Measurements from ENCODE around the gene TROAP. TPM values are rescaled to one million over a fixed set of nuclear protein-coding genes. Genes with fewer than 3 reads are reported as not detected.

TROAP gene
- polyA plus RNA-seq, 3 donors = 0.05 TPM; not detected in 2

DNA sequence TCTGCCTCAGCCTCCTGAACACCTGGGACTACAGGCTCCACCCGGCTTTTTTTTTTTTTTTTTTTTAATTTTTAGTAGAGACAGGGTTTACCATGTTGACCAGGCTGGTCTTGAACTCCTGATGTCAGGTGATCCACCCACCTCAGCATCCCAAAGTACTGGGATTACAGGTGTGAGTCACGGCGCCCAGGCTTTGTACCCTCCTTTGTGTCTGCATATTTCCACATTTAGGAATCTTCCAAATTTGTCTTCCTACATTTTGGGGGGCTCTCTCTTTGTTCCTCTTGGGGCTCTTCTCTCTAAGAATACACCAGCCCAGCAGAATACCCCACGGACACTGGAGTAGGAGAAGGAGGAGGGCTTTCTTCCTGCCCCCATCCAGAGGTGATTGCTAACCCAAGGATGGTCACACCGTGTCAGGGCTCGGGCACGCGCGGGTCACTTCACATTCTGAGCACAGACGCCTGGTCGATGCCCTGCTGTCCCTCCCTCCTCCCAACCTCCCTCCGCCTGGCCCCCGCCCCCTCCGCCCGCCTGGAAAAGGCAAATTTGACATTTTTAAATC is 21.5 kb downstream of the TROAP start:
- H3K27me3 ChIP-seq (ENCODE audit: control insufficient read depth in 2 of 2, insufficient read depth in 2 of 2, low read length in 2 of 2) = peaks cover 78 to 99% of the 10 kb centered on the region in 2 donors
- intact Hi-C loops (cut with micrococcal nuclease) = loop anchor here in 1 of 2 donors (10.0 kb wide), 1 partner anchor 280 kb away; the partner anchor contains the start of genes KMT2D and RHEBL1
- H3K9me3 ChIP-seq (replicated peaks in 1 of 2; ENCODE audit: control insufficient read depth in 1 of 2, insufficient read depth in 1 of 2, low read length in 2 of 2) = peaks cover 2 to 45% of the 10 kb centered on the region in 2 donors
- H3K4me2 ChIP-seq (replicated peaks; ENCODE audit: extremely low read depth, low read length, poor library complexity, severe bottlenecking) = no peak overlapping the region
- H3K4me3 ChIP-seq (replicated peaks in 1 of 3; ENCODE audit: low read depth in 2 of 3, low read length in 3 of 3) = no peak overlapping the region
- no peak overlapping the region for H3K9ac ChIP-seq (ENCODE audit: insufficient read depth, low read length, poor library complexity, severe bottlenecking)
- no peaks in the 10 kb centered on the region for H3K79me2 ChIP-seq (ENCODE audit: insufficient read depth, low read length)
- H3K36me3 ChIP-seq (replicated peaks in 1 of 2; ENCODE audit: control insufficient read depth in 1 of 2, insufficient read depth in 2 of 2, low read length in 2 of 2) = no peaks in the 10 kb centered on the region
- no peak overlapping the region for H3K27ac Mint-ChIP-seq
- peaks cover 0 to 29% (median 11%) of the 10 kb centered on the region in 7 donors for H3K9me3 Mint-ChIP-seq
- H3K27ac ChIP-seq (ENCODE audit: low read depth in 1 of 2, low read length in 2 of 2) = no peak overlapping the region
- H3K4me1 Mint-ChIP-seq = peaks cover 42% of the 10 kb centered on the region
- H2AFZ ChIP-seq (ENCODE audit: insufficient read depth, low read depth, low read length, poor library complexity, severe bottlenecking) = no peak overlapping the region
- peaks cover 6 to 10% of the 10 kb centered on the region in 2 donors for H3K36me3 Mint-ChIP-seq
- peaks cover 44 to 52% of the 10 kb centered on the region in 2 donors for H3K4me1 ChIP-seq (ENCODE audit: control insufficient read depth in 1 of 2, insufficient read depth in 2 of 2, low read length in 2 of 2)
- DNase-seq = no peak
- H4K20me1 ChIP-seq (ENCODE audit: insufficient read depth, low read length) = no peaks in the 10 kb centered on the region
- TF ChIP-seq, protein P1, sequence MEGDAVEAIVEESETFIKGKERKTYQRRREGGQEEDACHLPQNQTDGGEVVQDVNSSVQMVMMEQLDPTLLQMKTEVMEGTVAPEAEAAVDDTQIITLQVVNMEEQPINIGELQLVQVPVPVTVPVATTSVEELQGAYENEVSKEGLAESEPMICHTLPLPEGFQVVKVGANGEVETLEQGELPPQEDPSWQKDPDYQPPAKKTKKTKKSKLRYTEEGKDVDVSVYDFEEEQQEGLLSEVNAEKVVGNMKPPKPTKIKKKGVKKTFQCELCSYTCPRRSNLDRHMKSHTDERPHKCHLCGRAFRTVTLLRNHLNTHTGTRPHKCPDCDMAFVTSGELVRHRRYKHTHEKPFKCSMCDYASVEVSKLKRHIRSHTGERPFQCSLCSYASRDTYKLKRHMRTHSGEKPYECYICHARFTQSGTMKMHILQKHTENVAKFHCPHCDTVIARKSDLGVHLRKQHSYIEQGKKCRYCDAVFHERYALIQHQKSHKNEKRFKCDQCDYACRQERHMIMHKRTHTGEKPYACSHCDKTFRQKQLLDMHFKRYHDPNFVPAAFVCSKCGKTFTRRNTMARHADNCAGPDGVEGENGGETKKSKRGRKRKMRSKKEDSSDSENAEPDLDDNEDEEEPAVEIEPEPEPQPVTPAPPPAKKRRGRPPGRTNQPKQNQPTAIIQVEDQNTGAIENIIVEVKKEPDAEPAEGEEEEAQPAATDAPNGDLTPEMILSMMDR (IDR thresholded peaks at IDR 0.05) = no peak
- H3K27me3 Mint-ChIP-seq (ENCODE audit: low read depth in 3 of 3) = peaks cover 84 to 100% (median 98%) of the 10 kb centered on the region in 3 donors
- WGBS (ENCODE audit: insufficient coverage) = 11% methylated on average over 3 of the region's 15 CpGs
- H3K4me3 Mint-ChIP-seq = peak overlapping the region in 1 of 2 donors; percentile 92

DNA sequence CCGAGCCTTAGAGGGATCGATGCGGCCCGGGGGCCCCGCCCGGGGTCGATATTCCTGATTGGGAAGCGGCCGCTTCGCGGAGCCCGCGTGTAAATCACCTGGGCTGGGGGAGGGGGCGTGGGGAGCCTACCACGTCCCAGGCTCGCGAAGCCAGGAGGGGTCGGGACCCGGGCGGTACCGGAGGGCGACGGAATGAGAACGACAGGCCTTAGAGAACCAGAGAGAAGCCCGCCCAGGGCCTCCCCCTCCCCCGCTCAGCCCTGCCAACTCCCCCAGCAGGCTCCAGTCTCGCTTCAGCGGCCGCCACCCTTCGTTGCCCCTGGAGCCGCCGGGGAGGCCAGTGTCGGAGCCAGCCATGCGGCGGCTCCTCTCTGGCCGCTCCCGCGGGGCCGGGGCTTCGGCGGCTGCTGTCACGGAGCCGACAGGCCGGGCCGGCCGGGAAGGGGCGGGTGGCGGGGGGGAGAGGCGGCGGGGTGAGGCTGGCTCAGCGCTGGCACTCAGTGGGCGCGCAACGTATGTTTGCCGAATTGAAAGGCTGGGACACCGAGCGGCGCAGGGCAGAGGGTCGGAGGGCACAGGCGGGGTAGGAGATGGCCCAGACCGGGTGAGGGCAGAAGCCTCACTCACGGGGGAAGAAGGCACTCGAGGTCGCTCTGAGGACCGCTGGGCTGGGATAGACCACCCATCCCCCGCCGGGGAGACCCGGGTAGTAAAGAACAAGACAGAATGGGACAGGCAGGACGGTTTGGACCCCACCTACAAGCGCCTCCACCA is 22.2 kb downstream of the TROAP start:
- peaks cover 44 to 52% of the 10 kb centered on the region in 2 donors for H3K4me1 ChIP-seq (ENCODE audit: control insufficient read depth in 1 of 2, insufficient read depth in 2 of 2, low read length in 2 of 2)
- H3K4me3 ChIP-seq (replicated peaks in 1 of 3; ENCODE audit: low read depth in 2 of 3, low read length in 3 of 3) = peak overlapping the region in 1 of 3 experiments; percentile 66
- DNase-seq = no peak
- Mint-ChIP-seq H3K9me3 (peaks cover 0 to 27% (median 11%) of the 10 kb centered on the region in 7 donors), H3K27ac (peak overlapping the region in 1 of 7 donors; percentile 41), H3K27me3 (ENCODE audit: low read depth in 3 of 3) (peaks cover 82 to 98% (median 97%) of the 10 kb centered on the region in 3 donors), H3K4me3 (peak overlapping the region; percentile 24 to 94), H3K4me1 (peaks cover 42% of the 10 kb centered on the region), H3K36me3 (peaks cover 6 to 10% of the 10 kb centered on the region in 2 donors)
- H2AFZ ChIP-seq (ENCODE audit: insufficient read depth, low read depth, low read length, poor library complexity, severe bottlenecking) = no peak overlapping the region
- under 1% methylated on average over 34 of the region's 70 CpGs for WGBS (ENCODE audit: insufficient coverage)
- no peaks in the 10 kb centered on the region for H3K79me2 ChIP-seq (ENCODE audit: insufficient read depth, low read length)
- intact Hi-C loops (cut with micrococcal nuclease) = loop anchor here in 1 of 2 donors (10.0 kb wide), 1 partner anchor 280 kb away; the partner anchor contains the start of genes KMT2D and RHEBL1
- H3K27ac ChIP-seq (ENCODE audit: low read depth in 1 of 2, low read length in 2 of 2) = no peak overlapping the region
- no peak overlapping the region for H3K9ac ChIP-seq (ENCODE audit: insufficient read depth, low read length, poor library complexity, severe bottlenecking)
- peaks cover 75 to 95% of the 10 kb centered on the region in 2 donors for H3K27me3 ChIP-seq (ENCODE audit: control insufficient read depth in 2 of 2, insufficient read depth in 2 of 2, low read length in 2 of 2)
- TF ChIP-seq, protein P1 (IDR thresholded peaks at IDR 0.05) = no peak
- no peaks in the 10 kb centered on the region for H3K36me3 ChIP-seq (replicated peaks in 1 of 2; ENCODE audit: control insufficient read depth in 1 of 2, insufficient read depth in 2 of 2, low read length in 2 of 2)
- peaks cover 2 to 45% of the 10 kb centered on the region in 2 donors for H3K9me3 ChIP-seq (replicated peaks in 1 of 2; ENCODE audit: control insufficient read depth in 1 of 2, insufficient read depth in 1 of 2, low read length in 2 of 2)
- H3K4me2 ChIP-seq (replicated peaks; ENCODE audit: extremely low read depth, low read length, poor library complexity, severe bottlenecking) = peak overlapping the region; percentile 70
- H4K20me1 ChIP-seq (ENCODE audit: insufficient read depth, low read length) = no peaks in the 10 kb centered on the region

Measured in CD14-positive monocyte (primary cell).